Measurements from ENCODE around the gene YWHAG. TPM values are rescaled to one million over a fixed set of nuclear protein-coding genes. Genes with fewer than 3 reads are reported as not detected.

YWHAG gene
- total and polyA plus RNA-seq, 9 of the 15 experiments (the other 6 are each of a cell fraction or from before 2014, with no cell fraction given): 30.4 to 246 (median 94.5) TPM

DNA sequence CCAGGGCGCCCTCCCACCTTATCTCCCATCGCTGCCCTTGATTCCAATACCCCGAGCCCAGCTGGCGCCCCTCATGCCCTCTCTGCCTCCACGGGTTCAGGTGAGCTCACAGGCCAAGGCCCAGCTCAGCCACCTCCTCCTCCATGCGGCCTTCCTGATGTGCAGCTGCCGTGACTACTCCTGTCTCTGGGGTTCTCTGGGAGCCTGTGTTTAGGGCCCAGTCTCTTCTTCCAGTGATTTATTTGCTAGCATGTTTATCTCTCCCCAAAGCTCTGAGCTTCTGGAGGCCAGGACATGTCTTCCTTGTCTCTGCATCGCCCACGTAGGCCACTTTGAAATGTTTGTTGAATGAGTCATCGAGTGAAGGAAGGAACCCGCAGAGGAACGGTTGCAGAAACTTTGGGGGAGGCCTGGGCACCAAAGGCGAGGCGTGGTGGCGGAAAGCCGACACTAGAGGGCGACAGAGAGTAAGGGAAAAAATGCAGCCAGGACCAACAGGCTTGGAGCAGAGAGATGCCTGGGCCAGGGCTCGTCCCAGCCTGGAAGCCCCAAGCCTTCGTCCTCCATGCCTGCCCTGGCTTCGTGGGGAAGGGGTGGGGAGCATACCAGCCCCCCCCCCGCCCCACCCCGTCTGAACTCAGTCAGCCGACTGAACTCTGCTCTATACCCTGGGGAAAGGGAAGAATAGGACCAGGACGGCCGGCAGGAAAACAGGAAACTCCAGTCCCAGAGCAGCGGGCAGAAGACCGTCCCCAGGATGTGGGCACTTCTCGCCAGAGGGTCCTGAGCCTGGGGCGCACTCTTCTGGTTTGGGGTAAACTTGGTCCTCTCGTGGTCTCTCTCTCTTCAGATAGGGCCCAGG, 67.2 kb downstream of the YWHAG start (continued):
- peak; percentile 98 for TF ChIP-seq XRCC5 (IDR thresholded peaks at IDR 0.05; ENCODE audit: low read depth, low read length)
- TF ChIP-seq ZNF707 (CRISPR knock-in tag; conservative IDR thresholded peaks at IDR 0.05): no peak
- peak; percentile 31 to 62; a peak in 1 of 4 replicates for TF ChIP-seq MLLT1 (IDR thresholded peaks at IDR 0.05)
- peak in 1 of 2 experiments; percentile 47; a peak in 3 of 4 replicates for TF ChIP-seq NRF1 (conservative IDR thresholded peaks at IDR 0.05 in 1 of 2, IDR thresholded peaks at IDR 0.05 in 1 of 2)
- no peak for TF ChIP-seq RFX1 (IDR thresholded peaks at IDR 0.05)
- TF ChIP-seq, protein P1, sequence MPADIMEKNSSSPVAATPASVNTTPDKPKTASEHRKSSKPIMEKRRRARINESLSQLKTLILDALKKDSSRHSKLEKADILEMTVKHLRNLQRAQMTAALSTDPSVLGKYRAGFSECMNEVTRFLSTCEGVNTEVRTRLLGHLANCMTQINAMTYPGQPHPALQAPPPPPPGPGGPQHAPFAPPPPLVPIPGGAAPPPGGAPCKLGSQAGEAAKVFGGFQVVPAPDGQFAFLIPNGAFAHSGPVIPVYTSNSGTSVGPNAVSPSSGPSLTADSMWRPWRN (IDR thresholded peaks at IDR 0.05; ENCODE audit: low read depth): 0 out of 2 replicates have a peak, but pooled peaks have one; percentile 44
- no peak for TF ChIP-seq EWSR1 (IDR thresholded peaks at IDR 0.05; ENCODE audit: borderline replicate concordance, low read depth, partially characterized antibody)
- no peak for TF ChIP-seq ELF1 (tag; IDR thresholded peaks at IDR 0.05)
- TF ChIP-seq FOXJ2 (tag; IDR thresholded peaks at IDR 0.05): no peak
- TF ChIP-seq LCOR (CRISPR knock-in tag; IDR thresholded peaks at IDR 0.05): peak; percentile 100
- TF ChIP-seq, protein P2, sequence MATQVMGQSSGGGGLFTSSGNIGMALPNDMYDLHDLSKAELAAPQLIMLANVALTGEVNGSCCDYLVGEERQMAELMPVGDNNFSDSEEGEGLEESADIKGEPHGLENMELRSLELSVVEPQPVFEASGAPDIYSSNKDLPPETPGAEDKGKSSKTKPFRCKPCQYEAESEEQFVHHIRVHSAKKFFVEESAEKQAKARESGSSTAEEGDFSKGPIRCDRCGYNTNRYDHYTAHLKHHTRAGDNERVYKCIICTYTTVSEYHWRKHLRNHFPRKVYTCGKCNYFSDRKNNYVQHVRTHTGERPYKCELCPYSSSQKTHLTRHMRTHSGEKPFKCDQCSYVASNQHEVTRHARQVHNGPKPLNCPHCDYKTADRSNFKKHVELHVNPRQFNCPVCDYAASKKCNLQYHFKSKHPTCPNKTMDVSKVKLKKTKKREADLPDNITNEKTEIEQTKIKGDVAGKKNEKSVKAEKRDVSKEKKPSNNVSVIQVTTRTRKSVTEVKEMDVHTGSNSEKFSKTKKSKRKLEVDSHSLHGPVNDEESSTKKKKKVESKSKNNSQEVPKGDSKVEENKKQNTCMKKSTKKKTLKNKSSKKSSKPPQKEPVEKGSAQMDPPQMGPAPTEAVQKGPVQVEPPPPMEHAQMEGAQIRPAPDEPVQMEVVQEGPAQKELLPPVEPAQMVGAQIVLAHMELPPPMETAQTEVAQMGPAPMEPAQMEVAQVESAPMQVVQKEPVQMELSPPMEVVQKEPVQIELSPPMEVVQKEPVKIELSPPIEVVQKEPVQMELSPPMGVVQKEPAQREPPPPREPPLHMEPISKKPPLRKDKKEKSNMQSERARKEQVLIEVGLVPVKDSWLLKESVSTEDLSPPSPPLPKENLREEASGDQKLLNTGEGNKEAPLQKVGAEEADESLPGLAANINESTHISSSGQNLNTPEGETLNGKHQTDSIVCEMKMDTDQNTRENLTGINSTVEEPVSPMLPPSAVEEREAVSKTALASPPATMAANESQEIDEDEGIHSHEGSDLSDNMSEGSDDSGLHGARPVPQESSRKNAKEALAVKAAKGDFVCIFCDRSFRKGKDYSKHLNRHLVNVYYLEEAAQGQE (IDR thresholded peaks at IDR 0.05; ENCODE audit: borderline replicate concordance): peak; percentile 96
- TF ChIP-seq, protein P2 (CRISPR knock-in tag; IDR thresholded peaks at IDR 0.05; ENCODE audit: low read depth): no peak
- peak; percentile 80 for TF ChIP-seq NEUROD1 (IDR thresholded peaks at IDR 0.05; ENCODE audit: borderline replicate concordance, low read depth, low read length, partially characterized antibody)
- no peak for TF ChIP-seq CTCFL (IDR thresholded peaks at IDR 0.05; ENCODE audit: borderline replicate concordance, insufficient read depth, low read depth, low read length, poor library complexity, severe bottlenecking)
